Measurements from ENCODE around the gene ABCC8. TPM values are rescaled to one million over a fixed set of nuclear protein-coding genes. Genes with fewer than 3 reads are reported as not detected.

ABCC8 gene
- total and polyA plus RNA-seq, 9 of the 15 experiments (the other 6 are each of a cell fraction or from before 2014, with no cell fraction given) = not detected

GRCh38 chr11:17407575-17407974 lies 69.1 kb downstream of the ABCC8 start (continued):
- TF ChIP-seq UBTF (IDR thresholded peaks at IDR 0.05; ENCODE audit: borderline replicate concordance in 1 of 2, low read depth in 2 of 2, low read length in 2 of 2) (no peak), USF1 (CRISPR knock-in tag; IDR thresholded peaks at IDR 0.05) (peak; percentile 93), NFE2L1 (tag; IDR thresholded peaks at IDR 0.05; ENCODE audit: borderline replicate concordance, low read depth) (no peak), RFX5 (IDR thresholded peaks at IDR 0.05; ENCODE audit: low read depth, low read length) (no peak), HNRNPH1 (optimal IDR thresholded peaks at IDR 0.05; ENCODE audit: low read depth, low read length) (no peak), BRF2 (IDR thresholded peaks at IDR 0.05; ENCODE audit: borderline replicate concordance, insufficient read depth, insufficient read length) (no peak), FOXO4 (CRISPR knock-in tag; IDR thresholded peaks at IDR 0.05) (no peak), SRSF1 (IDR thresholded peaks at IDR 0.05; ENCODE audit: low read depth, low read length) (no peak), MLX (CRISPR knock-in tag; conservative IDR thresholded peaks at IDR 0.05) (no peak), CTBP1 (IDR thresholded peaks at IDR 0.05; ENCODE audit: borderline replicate concordance) (no peak), HOMEZ (CRISPR knock-in tag; IDR thresholded peaks at IDR 0.05) (no peak), ZNF263 (CRISPR knock-in tag; IDR thresholded peaks at IDR 0.05; ENCODE audit: borderline replicate concordance) (no peak), E2F8 (IDR thresholded peaks at IDR 0.05; ENCODE audit: low read depth, partially characterized antibody) (no peak), ZKSCAN3 (CRISPR knock-in tag; IDR thresholded peaks at IDR 0.05) (no peak), ELK1 (CRISPR knock-in tag; IDR thresholded peaks at IDR 0.05) (no peak)
